ENCODE data around the gene HNF4A.

Gene HNF4A

DNA sequence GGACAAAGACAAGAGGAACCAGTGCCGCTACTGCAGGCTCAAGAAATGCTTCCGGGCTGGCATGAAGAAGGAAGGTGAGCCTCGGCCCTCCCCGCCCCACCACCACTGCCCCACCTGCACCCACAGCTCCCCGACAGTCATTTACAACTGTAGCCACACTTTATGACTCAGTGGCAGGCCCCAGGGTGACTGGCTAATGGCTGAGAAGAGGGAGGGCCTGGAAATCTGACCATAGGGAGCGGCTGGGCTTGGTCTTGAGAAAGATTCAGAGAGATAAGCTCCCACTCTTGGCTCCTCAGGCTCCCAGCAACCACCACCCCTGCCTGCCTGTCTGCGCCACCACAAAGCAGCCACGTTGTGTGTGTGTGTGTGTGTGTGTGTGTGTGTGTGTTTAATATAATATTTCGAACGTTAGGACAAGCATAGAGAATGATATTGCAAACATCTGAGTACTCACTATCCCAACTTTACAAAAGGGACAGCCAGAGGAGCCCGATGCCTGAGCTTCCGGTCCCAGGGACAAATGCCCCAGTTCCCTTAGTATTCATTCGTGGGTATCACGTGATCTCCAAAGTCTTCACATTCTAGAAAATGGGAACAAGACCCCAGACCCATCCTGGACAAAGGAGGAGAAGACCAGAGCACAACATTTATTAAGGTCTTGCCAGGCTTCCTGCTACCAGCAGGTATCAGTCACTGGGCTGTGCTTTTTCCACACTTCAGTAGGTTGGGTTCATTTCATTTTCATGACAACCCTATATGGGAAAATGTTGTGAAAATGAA, 52.1 kb downstream of the HNF4A start:
- no peak for DNase-seq

- DNase-seq = no peak
Measured at GRCh38 chr20:44409132-44409600, 53.7 kb downstream of the HNF4A start.

- DNase-seq = no peak
Measured at GRCh38 chr20:44410583-44411019, 55.1 kb downstream of the HNF4A start.

- DNase-seq = no peak
Measured at GRCh38 chr20:44411020-44411756, 55.7 kb downstream of the HNF4A start.

DNA sequence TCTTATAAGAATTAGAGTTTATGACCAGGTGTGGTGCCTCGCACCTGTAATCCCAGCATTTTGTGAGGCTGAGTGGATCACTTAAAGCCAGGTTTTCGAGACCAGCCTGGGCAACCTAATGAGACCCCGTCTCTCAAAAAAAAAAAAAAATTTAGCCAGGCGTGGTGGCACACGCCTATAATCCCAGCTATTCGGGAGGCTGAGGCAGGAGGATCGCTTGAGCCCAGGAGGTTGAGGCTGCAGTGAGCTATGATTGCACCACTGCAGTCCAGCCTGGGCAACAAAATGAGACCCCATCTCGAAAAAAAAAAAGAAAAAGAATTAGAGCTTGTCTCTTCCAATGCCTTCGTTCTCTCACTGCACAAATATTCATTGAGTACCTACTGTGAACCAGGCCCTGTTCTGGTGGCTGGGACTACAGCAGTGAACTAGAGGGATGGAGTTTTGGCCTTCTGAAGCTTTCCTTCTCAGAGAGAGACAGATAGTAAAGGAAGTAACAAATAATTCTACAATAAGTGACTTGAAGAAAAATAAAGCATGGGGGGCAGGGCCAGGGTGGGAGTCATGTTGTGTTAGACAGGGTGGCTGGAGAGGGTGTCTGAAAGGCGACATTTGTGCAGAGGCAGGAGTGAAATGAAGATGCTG, 56.4 kb downstream of the HNF4A start:
- no peak for DNase-seq

DNA sequence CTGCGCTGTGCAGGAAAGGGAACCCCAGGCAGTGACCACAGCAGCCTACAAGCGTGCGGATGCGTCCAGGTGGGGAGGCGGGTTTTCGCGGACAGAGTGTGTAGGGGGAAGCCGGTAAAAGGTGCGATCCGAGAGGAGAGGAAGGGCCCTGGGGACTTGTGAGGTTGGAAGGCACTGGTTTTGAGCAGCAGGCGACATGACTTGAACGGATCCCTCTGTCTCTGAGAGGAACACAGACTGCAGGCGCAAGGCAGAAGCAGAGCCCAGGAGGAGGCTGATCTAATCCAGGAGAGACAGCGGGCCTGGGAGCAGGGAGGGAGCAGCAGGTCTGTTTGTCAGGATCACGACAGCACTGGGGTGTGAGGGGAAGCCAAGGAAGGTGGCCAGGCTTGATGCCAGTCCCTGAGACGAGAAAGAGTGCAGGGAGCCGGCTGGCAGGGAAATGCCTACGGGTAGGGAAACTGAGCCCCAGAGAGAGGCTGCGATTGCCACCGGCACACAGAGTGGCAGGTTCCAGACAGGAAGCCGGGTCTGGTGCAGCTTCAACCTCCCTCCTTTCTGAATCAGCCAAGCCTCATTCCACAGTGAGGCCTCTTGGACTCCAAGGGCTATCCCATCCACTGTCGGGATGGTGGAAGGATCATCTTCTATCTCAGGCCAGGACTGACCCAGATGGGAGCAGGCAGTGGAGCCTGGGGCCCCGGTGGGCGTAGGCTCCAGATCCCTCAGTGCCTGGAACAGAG, 57.1 kb downstream of the HNF4A start:
- no peak for DNase-seq

DNA sequence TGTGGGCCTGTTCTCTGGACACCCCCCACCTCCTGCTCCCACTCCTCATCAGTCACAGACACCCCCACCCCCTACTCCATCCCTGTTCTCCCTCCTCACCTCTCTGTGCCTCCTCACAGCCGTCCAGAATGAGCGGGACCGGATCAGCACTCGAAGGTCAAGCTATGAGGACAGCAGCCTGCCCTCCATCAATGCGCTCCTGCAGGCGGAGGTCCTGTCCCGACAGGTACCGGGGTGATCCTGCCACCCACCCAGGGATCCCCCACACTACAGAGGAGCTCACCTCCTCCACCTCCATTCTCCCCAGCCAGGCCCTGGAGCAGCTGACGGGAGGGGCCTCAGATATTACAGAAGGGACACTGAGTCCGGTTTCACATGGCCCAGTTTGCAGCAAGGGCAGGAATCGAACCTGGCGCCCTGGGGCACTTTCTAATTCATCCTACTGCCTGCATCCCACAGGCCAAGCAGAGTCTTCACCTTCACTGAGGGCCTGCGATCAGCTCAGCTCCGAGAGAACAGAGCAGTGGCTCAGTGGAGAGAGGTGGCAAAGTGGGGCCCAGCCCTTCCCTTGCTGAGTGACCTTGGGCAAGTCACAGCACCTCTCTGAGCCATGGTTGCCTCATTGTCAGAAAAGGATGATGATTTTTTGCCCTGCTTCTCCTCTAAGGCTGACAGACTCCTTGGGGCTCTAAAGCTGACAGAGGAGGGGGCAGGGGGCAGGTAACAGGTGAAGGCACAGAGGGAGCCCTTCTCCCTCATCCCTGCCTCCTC, 58.3 kb downstream of the HNF4A start:
- no peak for DNase-seq

DNA sequence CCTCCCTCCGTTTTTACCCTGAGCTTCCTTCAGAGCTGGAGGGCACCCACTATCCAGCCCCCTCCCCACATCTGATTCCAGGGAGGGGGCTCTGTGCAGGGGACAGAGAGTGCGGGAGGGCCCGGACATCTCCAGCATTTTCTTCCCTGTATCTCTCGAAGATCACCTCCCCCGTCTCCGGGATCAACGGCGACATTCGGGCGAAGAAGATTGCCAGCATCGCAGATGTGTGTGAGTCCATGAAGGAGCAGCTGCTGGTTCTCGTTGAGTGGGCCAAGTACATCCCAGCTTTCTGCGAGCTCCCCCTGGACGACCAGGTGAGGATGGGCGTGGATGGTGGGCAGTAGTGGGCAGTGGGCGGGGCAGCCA, 58.8 kb downstream of the HNF4A start:
- DNase-seq = no peak

GRCh38 chr20:44414808-44415207, 59.3 kb downstream of the HNF4A start:
- DNase-seq = no peak

DNA sequence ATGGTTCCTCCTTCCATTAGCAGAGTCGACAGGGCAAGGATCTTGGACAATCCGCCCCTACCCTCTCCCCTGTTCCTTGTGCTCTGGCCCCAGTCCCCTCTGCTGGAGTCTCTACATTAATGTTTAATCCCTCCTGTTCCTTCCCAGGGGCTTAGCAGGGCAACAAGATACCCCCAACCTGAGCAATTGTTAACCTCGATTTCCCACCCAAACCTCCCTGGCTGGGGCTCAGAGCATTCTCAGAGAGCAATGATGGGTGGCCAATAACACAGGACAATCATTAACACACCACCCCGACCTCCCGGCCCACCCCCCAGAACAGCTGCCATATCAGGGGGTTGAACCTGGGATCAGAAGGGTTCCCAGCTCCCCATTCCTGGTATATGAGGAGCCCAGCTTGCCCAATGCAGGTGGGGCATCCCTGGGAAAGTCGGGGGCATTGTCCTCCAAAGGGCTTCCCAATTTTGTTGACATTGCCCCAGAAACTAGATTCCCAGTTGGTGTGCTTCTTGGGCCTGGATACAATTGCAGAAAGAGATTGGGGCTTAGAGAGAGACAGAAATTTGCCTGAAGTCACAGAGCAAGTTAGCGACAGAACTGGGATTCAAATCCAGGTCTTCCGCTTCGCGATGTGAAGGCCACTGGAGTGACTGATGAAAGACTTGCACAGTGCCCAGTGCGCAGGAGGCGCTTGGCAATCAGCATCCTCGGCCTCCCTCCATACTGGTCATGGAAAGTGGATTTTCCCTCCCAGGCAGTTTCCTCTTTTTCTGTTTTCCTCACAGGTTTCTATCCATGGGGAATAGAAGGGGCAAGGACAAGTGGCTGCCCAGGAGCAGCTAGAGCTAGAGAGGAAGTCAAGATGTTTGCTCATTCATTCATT, 60.6 kb downstream of the HNF4A start:
- no peak for DNase-seq

DNA sequence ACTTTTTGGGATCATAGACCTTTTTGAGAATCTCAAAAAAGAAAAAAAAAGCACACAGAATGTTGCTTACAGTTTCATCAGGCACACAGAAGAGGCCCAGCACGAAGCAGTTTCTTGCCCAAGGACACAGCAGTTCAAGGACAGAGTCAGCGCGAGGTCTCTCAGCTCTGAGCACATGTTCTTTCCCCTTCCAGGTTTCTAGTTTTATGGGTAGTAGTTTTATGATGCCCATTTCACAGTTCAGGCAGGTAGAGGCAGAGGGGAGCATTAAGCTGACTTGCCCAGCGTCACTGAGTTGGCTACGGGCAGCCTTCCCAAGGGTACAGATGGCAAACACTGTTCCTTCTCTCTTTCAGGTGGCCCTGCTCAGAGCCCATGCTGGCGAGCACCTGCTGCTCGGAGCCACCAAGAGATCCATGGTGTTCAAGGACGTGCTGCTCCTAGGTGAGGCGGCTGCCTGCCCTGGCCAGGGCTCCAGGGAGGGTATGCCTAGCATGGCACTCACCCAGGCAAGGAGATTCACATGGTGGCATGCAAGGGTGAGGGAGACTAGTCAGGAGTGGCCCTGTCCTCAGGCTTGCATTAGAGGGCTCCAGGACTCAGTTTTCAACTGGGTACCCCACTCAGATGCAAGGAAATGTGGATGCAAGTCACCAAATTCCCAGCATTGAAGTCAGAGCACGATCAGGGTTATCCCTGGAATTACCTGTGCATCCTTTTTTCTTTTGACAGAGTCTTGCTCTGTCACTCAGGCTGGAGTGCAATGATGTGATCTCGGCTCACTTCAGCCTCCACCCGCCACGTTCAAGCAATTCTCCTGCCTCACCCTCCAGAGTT, 62.8 kb downstream of the HNF4A start:
- DNase-seq = no peak

DNA sequence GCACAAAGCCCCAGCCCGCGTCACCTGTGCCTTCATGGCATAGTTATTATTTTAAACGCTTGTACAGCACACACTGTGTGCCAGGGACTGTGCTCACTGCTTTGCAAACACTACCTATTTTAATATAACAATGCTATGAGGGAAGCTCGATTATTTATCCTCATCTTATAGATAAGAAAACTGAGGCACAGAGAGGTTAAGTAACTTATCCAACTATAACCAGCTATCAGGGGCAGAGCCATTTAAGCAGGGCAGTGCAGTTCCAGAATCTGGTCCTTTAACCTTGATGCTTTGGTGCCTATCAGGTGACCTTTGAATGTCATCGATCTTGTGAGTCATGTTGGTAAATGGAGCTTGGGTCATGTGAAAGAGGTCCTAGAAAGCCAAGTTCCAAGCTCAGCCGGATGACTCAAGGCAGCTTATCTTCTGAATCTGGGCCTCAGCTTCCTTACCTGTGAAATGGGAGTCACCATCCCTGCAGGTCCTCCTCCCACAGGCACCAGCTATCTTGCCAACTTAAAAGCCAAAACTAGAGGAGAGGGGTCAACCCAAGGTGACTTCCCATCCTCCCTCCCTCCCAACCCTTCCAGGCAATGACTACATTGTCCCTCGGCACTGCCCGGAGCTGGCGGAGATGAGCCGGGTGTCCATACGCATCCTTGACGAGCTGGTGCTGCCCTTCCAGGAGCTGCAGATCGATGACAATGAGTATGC, 63.8 kb downstream of the HNF4A start:
- no peak for DNase-seq

DNA sequence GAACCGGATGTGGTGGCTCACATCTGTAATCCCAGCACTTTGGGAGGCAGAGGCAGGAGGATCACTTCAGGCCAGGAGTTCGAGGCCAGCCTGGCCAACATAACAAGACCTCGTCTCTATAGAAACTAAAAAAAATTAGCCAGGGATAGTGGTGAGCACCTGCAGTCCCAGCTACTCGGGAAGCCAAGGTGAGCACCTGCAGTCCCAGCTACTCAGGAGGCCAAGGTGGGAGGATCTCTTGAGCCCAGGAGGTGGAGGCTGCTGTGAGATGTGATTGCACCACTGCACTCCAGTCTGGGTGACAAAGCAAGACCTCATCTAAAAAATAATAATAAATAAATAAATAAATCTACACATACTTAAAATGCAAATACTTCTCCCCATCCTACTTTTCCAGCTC, 65.0 kb downstream of the HNF4A start:
- no peak for DNase-seq

DNA sequence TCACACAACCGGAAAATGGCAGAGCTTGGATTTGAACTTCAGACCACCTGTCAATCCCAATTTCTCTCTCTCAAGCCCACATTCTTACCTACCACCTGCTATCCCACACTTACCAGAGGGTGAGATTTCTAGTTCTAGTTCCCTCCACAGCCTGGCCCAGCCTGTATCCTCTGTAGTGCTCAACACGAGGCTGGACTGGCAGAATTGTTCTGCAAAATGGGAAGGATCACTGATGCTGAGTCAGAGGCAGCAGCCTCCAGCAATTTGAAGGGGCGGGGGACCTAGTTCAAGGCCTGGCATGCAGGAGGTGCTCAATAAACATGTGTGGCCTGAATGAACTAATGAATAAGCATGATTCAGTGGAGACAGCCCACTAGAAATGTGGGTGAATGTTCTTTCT, 66.6 kb downstream of the HNF4A start:
- DNase-seq = no peak

DNA sequence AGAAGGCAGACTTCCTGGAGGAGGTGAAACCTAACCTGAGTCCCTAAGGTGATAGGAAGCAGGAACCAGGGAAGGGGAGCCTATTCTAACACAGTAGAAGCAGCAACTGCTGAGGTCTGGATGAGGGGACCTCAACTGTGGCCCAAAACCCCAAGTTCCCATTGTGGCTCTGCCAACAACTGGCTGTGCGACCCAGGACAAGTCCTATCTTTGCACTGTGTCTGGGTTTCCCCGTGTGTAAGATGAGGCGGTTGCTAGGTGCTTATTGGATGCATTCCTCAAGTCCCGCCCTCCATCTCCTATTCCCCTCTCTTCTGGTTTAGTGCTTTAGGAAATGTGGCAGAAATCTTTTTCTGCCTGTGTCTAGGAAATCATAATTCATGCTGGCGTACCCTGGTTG, 68.0 kb downstream of the HNF4A start:
- DNase-seq = peak in 1 of 2 experiments; percentile 10

GRCh38 chr20:44424039-44424495, 68.6 kb downstream of the HNF4A start:
- DNase-seq = no peak

DNA sequence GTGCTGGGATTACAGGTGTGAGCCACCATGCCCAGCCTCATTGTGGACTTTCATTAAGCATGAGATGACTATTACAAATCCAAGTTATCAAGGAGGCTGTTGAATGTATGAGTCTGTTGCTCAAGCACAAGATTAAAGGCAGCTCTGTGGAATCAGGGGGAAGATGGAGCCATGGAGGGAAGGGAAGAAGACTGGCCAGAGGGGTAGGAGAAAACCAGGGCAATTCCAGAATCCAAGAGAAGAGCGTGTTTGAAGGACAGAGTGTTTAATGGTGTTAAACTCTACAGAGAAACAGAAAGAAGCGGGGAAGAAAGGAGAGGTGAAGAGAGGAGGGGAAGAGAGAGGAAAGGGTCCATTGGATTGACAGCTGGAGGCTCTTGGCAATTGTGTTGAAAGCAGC, 70.4 kb downstream of the HNF4A start:
- DNase-seq = no peak

DNA sequence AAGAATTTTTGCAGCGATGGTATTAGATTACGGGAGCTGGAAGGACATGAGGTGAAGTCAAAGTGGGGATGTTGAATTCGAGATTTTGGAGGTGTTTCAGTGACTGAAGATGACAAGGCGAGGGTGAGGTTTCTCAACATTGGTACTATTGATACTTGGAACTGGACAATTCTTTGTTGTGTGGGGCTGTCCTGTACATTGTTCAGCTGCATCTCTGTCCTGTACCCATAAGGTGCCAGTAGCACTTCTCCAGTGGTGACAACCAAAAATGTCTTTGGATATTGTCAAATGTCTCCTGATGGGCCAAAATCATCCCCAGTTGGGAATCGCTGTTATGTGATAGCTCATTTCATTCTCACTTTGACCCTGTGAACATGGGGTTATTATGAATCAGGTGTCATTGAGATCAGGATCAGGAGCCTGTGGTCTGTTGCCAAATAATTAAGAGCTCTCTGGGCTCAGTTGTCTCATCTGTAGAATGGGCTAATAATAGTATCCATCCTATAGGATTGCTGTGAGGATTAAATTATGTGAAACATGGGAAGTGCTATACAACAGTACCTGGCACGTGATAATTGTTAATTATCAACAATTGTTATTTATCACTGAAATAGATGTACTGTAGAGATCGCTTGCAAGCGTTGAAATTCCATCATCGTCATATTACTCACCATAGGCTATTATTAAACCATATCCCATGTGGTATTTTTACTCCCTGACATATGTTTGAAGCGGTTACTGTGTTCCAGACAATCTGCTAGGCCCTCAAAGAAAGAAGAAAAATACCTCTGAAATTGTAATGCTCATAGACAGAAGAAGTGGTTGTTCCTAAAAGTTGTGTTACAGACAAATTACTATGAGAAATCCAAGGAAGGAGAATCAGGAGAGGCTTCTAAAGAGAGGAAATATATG, 71.6 kb downstream of the HNF4A start:
- no peak for DNase-seq

Data from SW 1271 (cell line).